A673 (cell line): ENCODE results near the gene HYAL3. TPM values are rescaled to one million over a fixed set of nuclear protein-coding genes. Genes with fewer than 3 reads are reported as not detected.

Experiments used
- BruUV-seq: library from RNA; stranded (reverse); fragments of 400-500 nt; replicated peaks from 2 replicates; lab custom pipeline; 2021; lab: Mats Ljungman, UMichigan
- CTCF ChIA-PET: fragments of 300-600 bp; sonication (Branson Sonifier 250); formaldehyde crosslinking; loops from one replicate; lab custom pipeline; 2022; ENCODE audit warnings: antibody characterized with exemption; lab: Charles Lee
- POLR2A ChIA-PET: fragments of 300-600 bp; sonication (Branson Sonifier 250); formaldehyde crosslinking; loops from one replicate; lab custom pipeline; 2022; ENCODE audit warnings: antibody characterized with exemption; ENCODE audit not compliant: low non-redundant PET; lab: Charles Lee
- DNase-seq: peaks from one replicate; pipeline ENCODE4 v3.0.0-alpha.2; 2015; ENCODE audit warnings: low spot score
- H3K27ac ChIP-seq: fragments of 200-600 bp; sonication (generic); 2 replicates; pipeline ENCODE4 v1.5.1; 2016; ENCODE audit warnings: mixed run types, low read depth, mild to moderate bottlenecking, mixed read lengths, antibody characterized with exemption, low read length; ENCODE audit not compliant: poor library complexity, severe bottlenecking
- H3K27me3 ChIP-seq: fragments of 200-600 bp; sonication (generic); replicated peaks from 2 replicates; pipeline ENCODE4 v1.6.1; 2017; ENCODE audit warnings: mixed run types, low read depth, mild to moderate bottlenecking, mixed read lengths, antibody characterized with exemption, low read length; ENCODE audit not compliant: insufficient read depth, poor library complexity
- H3K36me3 ChIP-seq: fragments of 200-600 bp; sonication (generic); 2 replicates; pipeline ENCODE4 v1.6.1; 2016; ENCODE audit warnings: mixed run types, mild to moderate bottlenecking, mixed read lengths, antibody characterized with exemption, low read length; ENCODE audit not compliant: insufficient read depth, poor library complexity, severe bottlenecking
- H3K4me1 ChIP-seq: fragments of 200-600 bp; sonication (generic); 2 replicates; pipeline ENCODE4 v1.6.1; 2017; ENCODE audit warnings: mixed run types, mild to moderate bottlenecking, mixed read lengths, antibody characterized with exemption, low read length; ENCODE audit not compliant: insufficient read depth, poor library complexity, severe bottlenecking
- H3K4me3 ChIP-seq: fragments of 200-600 bp; sonication (generic); 2 replicates; pipeline ENCODE4 v1.5.1; 2016; ENCODE audit warnings: low read depth, mixed run types, mild to moderate bottlenecking, mixed read lengths, low read length; ENCODE audit not compliant: poor library complexity, severe bottlenecking
- H3K9me3 ChIP-seq: fragments of 200-600 bp; sonication (generic); 2 replicates; pipeline ENCODE4 v1.6.1; 2016; ENCODE audit warnings: mixed run types, low read depth, mild to moderate bottlenecking, mixed read lengths, antibody characterized with exemption, low read length; ENCODE audit not compliant: poor library complexity, severe bottlenecking
- CTCF ChIP-seq: fragments of 300-800, 200-600 bp; sonication (generic); conservative IDR thresholded peaks from 2 replicates; pipeline ENCODE4 v1.5.1; 2017; ENCODE audit warnings: low read depth, mild to moderate bottlenecking, antibody characterized with exemption, low read length, moderate library complexity, mixed read lengths
- EZH2 ChIP-seq: fragments of 200-600 bp; sonication (generic); IDR thresholded peaks from 2 replicates; pipeline ENCODE4 v1.6.1; 2017; ENCODE audit warnings: borderline replicate concordance, low read depth, mild to moderate bottlenecking, mixed read lengths, antibody characterized with exemption, low read length; ENCODE audit not compliant: poor library complexity, severe bottlenecking
- intact Hi-C: fragments of 100-400 bp; cut with micrococcal nuclease; formaldehyde crosslinking; loops from one replicate; pipeline ENCODE4 v1.10.0; 2022; ENCODE audit not compliant: unreplicated experiment
- total RNA-seq: library from RNA; stranded (reverse); gene quantifications from 2 replicates; pipeline ENCODE4 v1.2.3, GENCODE V29; 2021

Gene HYAL3
- total RNA-seq, 1 experiment from 2014 or later: 3.0 TPM

- Histone ChIP-seq H3K9me3 (no peaks in the 10 kb centered on the region), H3K27ac (peak within 1 kb of the TSS; percentile 85), H3K36me3 (peaks cover 16% of the 10 kb centered on the region), H3K27me3 (no peaks in the 10 kb centered on the region), H3K4me1 (no peaks in the 10 kb centered on the region), H3K4me3 (peak within 1 kb of the TSS; percentile 77)
- peak; percentile 95 for DNase-seq
- TF ChIP-seq CTCF (no peak), EZH2 (no peak)
- ChIA-PET CTCF (interaction anchor here (0.5 kb wide), 1 partner anchor 66 kb away, joined by 3 read pairs; no protein-coding TSS in a partner anchor), POLR2A (no interaction called here)
- no TSS peak for BruUV-seq
- intact Hi-C loops: no loop called here
Observed at GRCh38 chr3:50292159-50293078, 6.8 kb downstream of the HYAL3 start, which contains the start of gene IFRD2. TSS of gene IFRD2 (minus strand) at chr3:50292429. CDS start at chr3:50292274, 155 bp downstream.

- TF ChIP-seq CTCF: no peak
- Histone ChIP-seq H3K36me3 (peaks cover 17% of the 10 kb centered on the region), H3K27ac (no peak overlapping the region), H3K9me3 (no peaks in the 10 kb centered on the region), H3K27me3 (no peaks in the 10 kb centered on the region), H3K4me3 (no peak overlapping the region), H3K4me1 (no peaks in the 10 kb centered on the region)
- DNase-seq: no peak
- CTCF ChIA-PET: no interaction called here
- intact Hi-C loops: no loop called here
- BruUV-seq: no TSS peak
- POLR2A ChIA-PET: no interaction called here
Observed at GRCh38 chr3:50290161-50290641, 9.0 kb downstream of the HYAL3 start.

GRCh38 chr3:50289130-50289529, 10.1 kb downstream of the HYAL3 start:
- Histone ChIP-seq H3K4me3 (no peak overlapping the region), H3K4me1 (no peaks in the 10 kb centered on the region), H3K36me3 (peaks cover 17% of the 10 kb centered on the region), H3K27me3 (no peaks in the 10 kb centered on the region), H3K27ac (no peak overlapping the region), H3K9me3 (no peaks in the 10 kb centered on the region)
- TF ChIP-seq CTCF (no peak), EZH2 (no peak)
- CTCF ChIA-PET: no interaction called here
- no peak for DNase-seq
- POLR2A ChIA-PET: no interaction called here
- BruUV-seq: no TSS peak
- intact Hi-C loops: no loop called here
